ENCODE measurements around the gene ALDOB. TPM values are rescaled to one million over a fixed set of nuclear protein-coding genes. Genes with fewer than 3 reads are reported as not detected.

ALDOB gene

DNA sequence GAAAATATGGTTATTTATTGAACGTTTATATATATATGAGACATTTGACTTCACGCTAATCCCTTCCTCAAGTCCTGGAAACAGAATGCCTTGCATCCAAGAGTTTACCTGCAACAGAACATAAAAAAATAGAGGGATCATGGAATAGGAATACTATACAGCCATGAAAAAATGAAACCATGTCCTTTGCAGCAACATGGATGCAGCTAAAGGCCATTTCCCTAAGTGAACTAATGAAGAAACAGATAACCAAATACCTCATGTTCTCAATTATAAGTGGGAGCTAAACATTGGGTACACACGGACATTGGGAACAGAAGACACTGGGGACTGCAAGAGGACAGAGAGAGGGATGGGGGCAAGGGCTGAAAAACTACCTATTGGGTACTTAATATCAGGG lies 63.8 kb downstream of the ALDOB start:
- Histone ChIP-seq H3K9ac (ENCODE audit: low read length) (no peak overlapping the region), H4K8ac (ENCODE audit: low read length) (no peak overlapping the region), H3K4me3 (ENCODE audit: insufficient read depth in 1 of 2, low read depth in 1 of 2, low read length in 2 of 2) (no peak overlapping the region), H2BK5ac (ENCODE audit: low read depth, low read length, poor library complexity, severe bottlenecking) (no peak overlapping the region), H2AFZ (ENCODE audit: low read depth, low read length) (no peak overlapping the region), H2BK120ac (ENCODE audit: low read depth, low read length) (no peak overlapping the region), H3K79me1 (replicated peaks; ENCODE audit: low read length, poor library complexity, severe bottlenecking) (peaks cover 1% of the 10 kb centered on the region), H3K14ac (ENCODE audit: low read length in 2 of 2) (no peak overlapping the region), H3K4me2 (ENCODE audit: low read length, poor library complexity, severe bottlenecking) (no peak overlapping the region), H2BK12ac (ENCODE audit: low read length in 2 of 2) (no peak overlapping the region), H3K4me1 (ENCODE audit: control insufficient read depth, insufficient read depth, low read depth, low read length) (peaks cover 3% of the 10 kb centered on the region), H2BK15ac (ENCODE audit: low read depth, poor library complexity, severe bottlenecking) (no peak overlapping the region), H3K9me3 (ENCODE audit: control insufficient read depth, low read length) (no peaks in the 10 kb centered on the region), H3K23ac (ENCODE audit: low read length in 2 of 2) (no peak overlapping the region), H3K4ac (ENCODE audit: low read depth in 1 of 2, low read length in 2 of 2) (no peak overlapping the region), H3K18ac (ENCODE audit: low read depth in 1 of 2, low read length in 2 of 2) (no peak overlapping the region), H3K27ac (ENCODE audit: low read length, poor library complexity, severe bottlenecking) (no peak overlapping the region), H3K27me3 (ENCODE audit: control insufficient read depth in 1 of 2, insufficient read depth in 1 of 2, low read length in 2 of 2) (no peaks in the 10 kb centered on the region), H4K91ac (ENCODE audit: low read length) (no peak overlapping the region), H3K36me3 (ENCODE audit: control insufficient read depth in 1 of 2, insufficient read depth in 2 of 2, low read depth in 1 of 2, low read length in 2 of 2) (no peaks in the 10 kb centered on the region), H2AK5ac (ENCODE audit: low read length, severe bottlenecking) (no peak overlapping the region)
- DNase-seq: no peak
- WGBS: 80% methylated on average over 1 of the region's 3 CpGs

Small RNAs within 50 kb of the gene (small RNA-seq; reads per million reads assigned to genes)
- gene AL353621.2 (ENCODE audit: low read depth): not detected

All from mesenchymal stem cell (in vitro differentiated cells and primary cell).